ENCODE results near the gene SAMD11.

DNA sequence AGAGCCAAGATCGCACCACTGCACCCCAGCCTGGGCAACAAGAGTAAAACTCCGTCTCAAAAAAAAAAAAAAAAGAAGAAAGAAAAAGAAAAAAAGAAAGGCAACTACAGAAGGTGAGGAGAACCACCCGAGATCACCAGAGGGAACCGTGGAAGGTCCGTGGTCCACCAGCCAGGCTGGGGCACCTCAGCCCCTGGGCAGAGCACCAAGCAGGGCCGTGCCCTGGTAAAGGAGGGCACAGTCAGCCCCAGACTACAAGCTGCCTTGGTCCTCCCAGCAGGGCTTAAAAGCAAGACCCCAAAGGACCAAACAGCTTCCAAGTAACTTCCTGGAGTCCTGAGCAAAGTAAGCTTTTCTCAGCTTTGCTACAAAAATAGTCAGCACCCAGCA, 8.8 kb upstream of the SAMD11 start:
- TF ChIP-seq CTCF (IDR thresholded peaks at IDR 0.05) (no peak), POLR2A (IDR thresholded peaks at IDR 0.05) (no peak), POLR2AphosphoS5 (IDR thresholded peaks at IDR 0.05) (no peak)

Measured in prostate gland (tissue), 2 donors.